Measurements from ENCODE around the gene IRF2BP2.

Gene IRF2BP2

DNA sequence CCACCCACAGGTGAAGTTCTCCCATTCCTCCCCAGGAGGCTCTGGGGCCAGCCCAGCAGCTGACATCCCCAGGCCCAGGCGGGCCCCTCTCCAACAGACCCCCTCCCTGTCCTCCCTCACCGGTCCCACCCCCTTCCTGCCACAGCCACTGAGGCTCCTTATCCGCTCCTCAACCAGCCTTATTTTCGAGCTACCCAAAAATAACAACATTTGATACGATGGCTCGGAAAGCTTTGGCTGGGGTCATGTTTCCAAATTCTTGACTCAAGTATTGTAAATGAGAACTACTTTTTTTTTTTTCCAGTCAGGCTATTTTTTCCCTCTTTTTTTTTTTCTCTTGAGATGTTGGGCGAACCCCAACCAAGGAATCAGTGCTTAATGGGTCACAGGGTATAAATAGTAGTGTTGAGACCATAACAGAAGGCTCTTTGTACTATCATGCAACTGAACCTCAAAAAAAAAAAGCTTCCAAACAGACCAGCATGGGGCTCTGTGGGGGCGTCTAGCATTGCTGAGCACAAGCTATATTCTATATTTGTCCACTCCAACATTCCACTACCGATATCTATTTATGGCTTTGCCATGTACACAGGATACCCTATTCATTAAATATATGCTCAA lies 27.2 kb downstream of the IRF2BP2 start:
- DNase-seq: no peak

GRCh38 chr1:234582186-234582585 lies 27.8 kb downstream of the IRF2BP2 start:
- DNase-seq: no peak

- DNase-seq: no peak
Observed at GRCh38 chr1:234581063-234581714, 28.8 kb downstream of the IRF2BP2 start.

- DNase-seq: no peak
Observed at GRCh38 chr1:234579967-234580366, 30.0 kb downstream of the IRF2BP2 start.

DNA sequence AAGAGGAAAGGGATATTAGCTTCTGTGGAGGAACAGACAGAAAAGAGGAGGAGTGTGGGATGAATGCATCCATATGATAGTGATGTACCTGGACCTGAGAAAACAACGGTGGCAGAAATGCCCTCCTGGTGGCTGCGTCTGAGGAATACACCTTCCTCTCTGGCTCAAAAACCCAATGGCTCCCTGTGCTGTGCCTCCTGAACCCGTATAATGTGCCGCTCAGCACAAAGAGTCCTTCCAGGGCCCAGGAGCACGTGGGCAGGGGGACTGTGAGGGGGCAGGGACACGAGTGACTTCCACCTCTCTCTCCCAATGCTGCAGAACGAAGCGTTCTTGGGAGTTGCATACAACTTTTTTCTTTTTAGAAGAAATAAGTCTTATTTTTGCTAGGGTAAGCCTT lies 31.2 kb downstream of the IRF2BP2 start:
- no peak for DNase-seq

- no peak for DNase-seq
Observed at GRCh38 chr1:234578087-234578486, 31.9 kb downstream of the IRF2BP2 start.

- DNase-seq: no peak
Observed at GRCh38 chr1:234573711-234574299, 36.2 kb downstream of the IRF2BP2 start.

GRCh38 chr1:234572966-234573365 lies 37.0 kb downstream of the IRF2BP2 start:
- DNase-seq: no peak

- DNase-seq: no peak
Observed at GRCh38 chr1:234571702-234572101, 38.3 kb downstream of the IRF2BP2 start.

DNA sequence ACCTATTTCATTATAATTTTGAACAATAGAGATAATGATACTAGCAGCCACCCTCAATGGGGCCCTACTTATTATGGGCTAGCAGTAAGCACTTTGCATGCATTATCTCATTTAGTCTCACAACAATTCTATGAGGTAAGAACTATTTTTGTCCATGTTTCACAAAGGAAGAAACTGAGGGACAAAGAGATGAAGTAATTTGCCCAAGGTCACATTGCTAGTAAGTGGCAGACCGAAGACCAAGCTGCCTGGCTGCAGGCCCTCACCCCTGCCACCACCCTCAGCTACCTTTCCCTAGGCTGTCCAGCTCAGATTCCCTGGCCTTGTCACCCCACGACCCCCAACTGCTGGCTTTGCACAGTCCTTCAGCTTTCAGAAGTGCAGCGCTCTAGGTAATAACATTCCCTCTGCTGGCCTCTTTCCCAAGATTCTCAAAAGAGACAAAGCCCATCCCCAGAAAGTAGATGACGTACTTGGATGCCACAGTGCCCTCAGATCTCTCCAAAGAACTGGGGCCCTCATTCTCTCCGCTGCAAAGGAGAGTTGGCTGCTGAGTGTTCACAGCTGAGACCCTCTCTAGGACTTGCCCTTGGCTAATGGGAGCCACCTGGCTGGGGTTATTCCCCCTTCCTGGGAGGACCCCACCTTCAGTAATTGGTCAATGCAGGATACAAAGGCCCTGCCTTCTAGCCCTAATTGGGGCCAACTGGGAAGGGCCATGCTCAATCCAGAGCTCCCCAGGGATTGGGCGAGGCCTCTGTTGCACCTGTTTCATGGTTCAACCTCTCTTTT lies 39.5 kb downstream of the IRF2BP2 start:
- DNase-seq: no peak

GRCh38 chr1:234568345-234568744 lies 41.6 kb downstream of the IRF2BP2 start:
- no peak for DNase-seq

- no peak for DNase-seq
Observed at GRCh38 chr1:234565132-234565531, 44.8 kb downstream of the IRF2BP2 start.

- DNase-seq: no peak
Observed at GRCh38 chr1:234564035-234565029, 45.6 kb downstream of the IRF2BP2 start.

- DNase-seq: no peak
Observed at GRCh38 chr1:234562334-234562733, 47.6 kb downstream of the IRF2BP2 start.

DNA sequence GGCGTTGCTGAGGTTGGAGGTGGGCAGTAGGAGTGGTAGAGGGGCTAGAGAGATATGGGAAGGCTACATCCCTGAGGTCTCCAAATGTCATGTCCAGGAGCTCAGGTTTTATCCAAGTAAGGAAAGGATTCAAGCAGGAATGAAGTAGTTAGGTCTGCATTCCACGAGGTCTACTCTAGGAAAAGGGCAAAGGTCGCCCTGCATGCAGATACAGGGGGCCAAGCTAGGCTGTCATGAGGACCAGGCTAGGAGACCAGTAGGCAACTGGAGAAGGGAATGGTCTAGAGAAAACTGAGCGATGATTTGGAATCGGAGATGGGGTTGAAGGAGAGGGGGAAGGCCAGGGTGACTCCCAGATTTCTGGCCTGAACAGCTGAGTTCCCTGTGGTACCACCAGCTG lies 48.7 kb downstream of the IRF2BP2 start:
- no peak for DNase-seq

DNA sequence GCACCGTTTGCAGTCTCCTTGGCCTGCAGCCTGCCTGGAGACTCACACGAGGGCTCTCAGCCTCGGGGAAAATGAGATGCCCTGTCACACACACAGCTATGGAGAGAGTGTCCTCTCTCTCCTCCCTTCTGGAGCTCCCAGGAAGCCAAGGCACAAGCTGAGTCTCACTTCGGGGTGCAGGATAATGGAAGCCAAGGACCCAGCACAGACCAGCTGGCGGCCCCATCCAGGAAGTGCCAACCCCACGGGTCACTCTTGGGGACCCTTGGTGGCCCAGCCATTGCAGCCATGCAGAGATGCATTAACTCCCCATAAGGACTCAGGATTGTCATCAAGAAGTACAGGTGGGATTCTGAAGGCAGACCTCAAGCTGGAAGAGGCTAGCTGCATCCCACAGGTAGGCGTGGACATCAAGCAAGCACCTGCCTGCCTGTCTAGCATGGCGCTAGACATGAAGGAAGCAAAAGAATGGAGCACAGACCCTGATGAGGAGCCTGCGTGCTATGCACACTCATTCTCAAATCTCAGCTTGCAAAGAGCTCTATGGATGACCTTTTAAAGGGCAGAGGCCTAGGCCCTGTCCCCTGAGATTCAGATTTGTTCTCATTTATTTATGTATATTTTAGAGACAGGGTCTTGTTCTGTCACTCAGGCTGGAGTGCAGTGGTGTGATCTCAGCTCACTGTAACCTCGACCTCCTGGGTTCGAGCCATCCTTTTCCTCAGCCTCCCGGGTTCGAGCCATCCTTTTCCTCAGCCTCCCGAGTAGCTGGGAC lies 49.9 kb downstream of the IRF2BP2 start:
- DNase-seq: no peak

DNA sequence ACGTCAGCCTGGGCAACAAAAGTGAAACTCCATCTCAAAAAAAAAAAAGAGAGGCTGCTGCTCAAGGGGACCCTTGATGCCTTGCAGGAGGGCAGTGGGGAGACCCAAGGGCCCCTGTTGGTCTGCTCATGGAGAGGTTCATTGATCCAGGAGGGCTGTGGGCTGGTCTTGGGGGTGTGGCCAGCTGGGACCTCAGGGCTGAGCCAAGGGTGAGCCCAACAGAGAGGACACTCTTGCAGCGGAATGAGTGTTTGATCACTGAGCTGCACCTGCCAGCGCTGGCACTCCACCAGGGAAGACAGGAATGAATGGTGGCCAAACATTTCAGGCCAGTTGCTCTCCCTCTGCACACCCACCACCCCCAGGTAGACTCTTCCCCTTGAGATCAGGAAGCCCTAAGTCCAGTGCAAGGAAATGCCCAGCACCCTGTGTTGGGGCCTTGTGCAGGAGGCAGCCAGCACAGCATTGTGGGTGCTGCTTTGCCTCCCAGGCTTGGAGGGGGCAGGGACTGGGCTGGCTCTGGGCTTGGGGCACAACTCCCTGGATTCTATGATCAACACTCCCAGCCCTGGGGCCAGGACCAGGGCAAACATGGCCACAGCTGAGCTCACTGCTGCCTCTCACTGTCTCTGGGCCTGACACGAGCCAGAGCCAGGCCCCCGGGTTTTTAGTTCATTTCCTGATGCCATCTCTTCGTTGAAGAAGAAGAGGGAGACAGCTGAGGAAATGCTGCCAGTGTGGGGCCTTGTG lies 50.7 kb downstream of the IRF2BP2 start:
- DNase-seq: no peak

DNA sequence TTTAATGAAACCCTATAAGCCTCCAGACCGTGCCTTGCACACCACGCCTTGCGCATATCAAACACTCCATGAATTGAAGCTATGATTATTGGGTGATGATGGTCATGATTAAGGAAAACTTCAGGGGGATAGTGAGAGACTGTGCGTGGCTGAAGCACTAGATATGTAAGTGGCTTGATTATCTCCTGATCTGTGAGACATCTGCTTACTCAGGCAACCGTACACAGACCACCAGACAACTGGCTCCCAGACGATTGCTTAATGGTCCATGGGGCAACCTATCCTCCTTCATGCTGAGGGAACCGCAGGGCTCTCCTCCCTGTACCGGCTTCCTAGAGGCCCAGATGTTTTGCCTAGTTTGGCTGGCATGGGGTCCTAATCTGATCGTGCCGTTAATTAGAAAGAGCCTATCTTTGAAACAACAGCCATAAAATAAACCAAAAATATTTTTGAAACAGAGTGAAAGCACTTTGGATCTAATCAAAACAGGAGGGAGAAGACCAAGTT lies 51.6 kb downstream of the IRF2BP2 start:
- DNase-seq: no peak

DNA sequence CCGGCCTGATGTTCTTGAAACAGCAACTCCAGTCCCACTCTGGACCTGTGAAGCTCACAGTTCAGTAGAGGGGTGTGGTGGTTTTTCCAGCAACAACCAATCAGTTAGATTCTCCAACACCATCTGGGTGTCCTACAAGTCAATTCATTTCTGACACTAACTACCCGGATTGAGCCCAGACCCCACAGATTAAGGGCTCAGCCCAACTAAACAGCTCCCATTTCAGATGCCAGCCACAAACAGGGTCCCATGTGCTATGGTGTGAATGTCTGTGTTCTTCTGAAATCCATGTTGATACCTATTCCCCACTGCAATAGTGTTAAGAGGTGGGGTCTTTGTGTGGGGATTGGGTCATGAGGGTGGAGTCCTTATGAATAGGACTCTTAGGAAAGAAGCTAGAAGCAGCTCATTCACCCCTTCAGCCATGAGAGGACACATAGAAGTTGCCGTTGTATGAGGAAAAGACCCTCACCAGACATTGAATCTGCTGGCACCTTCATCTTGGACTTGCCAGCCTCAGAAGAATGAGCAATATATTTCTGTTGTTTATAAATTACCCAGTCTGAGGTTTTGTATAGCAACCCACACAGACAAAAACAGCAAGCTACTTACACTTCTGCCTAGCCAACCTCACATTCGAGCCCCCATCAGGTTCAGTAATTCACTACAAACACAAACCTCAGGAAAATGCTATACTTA lies 53.6 kb downstream of the IRF2BP2 start:
- DNase-seq: no peak
